Choroid plexus epithelial cell (primary cell): ENCODE measurements around the gene CDHR3.

Source experiments
- DNase-seq: peaks from one replicate; pipeline ENCODE4 v3.0.0-alpha.2; 2010; ENCODE audit warnings: low read depth
- H3K4me3 ChIP-seq: 2 replicates; pipeline ENCODE4 v1.5.1; 2011; ENCODE audit warnings: low read depth, mild to moderate bottlenecking, control low read depth, low read length, moderate library complexity
- TF ChIP-seq, protein P1 (sequence below): conservative IDR thresholded peaks from 2 replicates; pipeline ENCODE4 v1.5.1; 2011; ENCODE audit warnings: low read depth, mild to moderate bottlenecking, control low read depth, inconsistent platforms, low read length, moderate library complexity

CDHR3 gene

DNA sequence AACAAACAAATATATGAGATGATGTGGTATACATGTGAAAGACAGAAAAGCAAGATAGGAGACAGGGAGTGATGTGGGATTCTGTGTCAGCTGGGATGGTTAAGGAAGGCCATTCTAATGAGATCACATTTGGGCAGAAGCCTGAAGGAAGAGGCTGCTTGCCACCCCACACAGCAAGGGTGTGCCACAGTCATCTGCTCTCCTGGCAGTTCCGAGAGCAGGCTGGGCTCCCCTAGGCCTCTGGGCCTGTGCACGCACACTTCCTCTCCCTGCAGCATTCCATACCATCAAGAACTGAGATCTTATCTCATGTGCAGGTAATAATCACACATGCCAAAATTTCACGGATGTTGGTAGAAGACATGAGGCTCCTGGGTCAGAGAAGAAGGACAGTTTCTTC, 105.9 kb downstream of the CDHR3 start:
- TF ChIP-seq, protein P1, sequence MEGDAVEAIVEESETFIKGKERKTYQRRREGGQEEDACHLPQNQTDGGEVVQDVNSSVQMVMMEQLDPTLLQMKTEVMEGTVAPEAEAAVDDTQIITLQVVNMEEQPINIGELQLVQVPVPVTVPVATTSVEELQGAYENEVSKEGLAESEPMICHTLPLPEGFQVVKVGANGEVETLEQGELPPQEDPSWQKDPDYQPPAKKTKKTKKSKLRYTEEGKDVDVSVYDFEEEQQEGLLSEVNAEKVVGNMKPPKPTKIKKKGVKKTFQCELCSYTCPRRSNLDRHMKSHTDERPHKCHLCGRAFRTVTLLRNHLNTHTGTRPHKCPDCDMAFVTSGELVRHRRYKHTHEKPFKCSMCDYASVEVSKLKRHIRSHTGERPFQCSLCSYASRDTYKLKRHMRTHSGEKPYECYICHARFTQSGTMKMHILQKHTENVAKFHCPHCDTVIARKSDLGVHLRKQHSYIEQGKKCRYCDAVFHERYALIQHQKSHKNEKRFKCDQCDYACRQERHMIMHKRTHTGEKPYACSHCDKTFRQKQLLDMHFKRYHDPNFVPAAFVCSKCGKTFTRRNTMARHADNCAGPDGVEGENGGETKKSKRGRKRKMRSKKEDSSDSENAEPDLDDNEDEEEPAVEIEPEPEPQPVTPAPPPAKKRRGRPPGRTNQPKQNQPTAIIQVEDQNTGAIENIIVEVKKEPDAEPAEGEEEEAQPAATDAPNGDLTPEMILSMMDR: no peak
- no peak for DNase-seq
- H3K4me3 ChIP-seq: no peak overlapping the region

DNA sequence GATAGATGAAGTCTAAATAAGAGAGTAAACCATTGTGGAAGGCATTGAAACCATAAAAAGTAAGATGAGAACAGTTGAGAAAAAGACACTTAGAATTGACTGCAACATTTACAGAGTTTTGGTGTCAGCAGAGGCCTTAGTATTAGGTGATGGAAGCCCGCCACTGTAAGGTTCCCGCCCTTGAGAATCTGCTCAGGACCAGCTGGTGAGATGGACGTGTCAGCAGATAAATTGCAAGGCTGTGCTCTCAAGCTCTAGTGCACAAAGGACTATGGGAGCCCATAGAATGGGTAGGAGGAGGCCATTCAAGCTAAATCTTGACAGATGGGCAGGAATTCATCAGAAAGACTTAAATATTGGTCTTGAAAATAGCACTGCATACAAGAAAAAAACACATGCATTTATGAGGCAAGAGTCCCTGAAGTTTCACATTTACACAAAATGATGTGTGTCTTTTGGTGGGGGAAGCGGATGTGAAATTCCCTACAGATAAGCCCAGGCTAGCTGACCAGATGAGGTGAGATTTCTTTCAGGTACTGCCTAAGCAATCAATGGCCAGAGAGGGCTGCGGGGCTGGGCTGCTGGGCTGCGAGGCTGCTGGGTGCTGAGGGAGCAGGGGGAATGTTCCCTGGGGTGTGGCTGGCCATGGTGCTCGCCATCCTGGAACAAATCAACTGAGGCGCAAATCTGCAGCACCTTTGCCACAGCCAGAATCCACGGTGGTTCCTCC, 106.6 kb downstream of the CDHR3 start:
- no peak for DNase-seq
- TF ChIP-seq, protein P1: no peak
- H3K4me3 ChIP-seq: no peak overlapping the region

DNA sequence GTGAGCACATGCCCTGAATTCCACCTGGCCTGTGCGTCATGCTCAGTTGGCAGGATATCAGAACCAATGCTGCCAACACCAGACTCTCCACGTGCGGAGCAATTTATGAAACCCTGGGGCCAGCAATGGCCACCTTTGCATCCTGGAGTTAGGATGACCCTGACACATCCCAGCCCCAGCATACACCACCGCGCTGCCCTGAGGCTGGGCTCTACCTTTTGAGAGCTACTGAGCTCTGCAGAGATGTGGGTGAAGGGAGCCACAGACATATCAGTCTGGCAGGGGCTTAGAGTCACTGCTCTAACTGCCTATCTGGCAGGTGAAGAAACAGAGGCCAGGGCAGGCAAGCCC, 107.1 kb downstream of the CDHR3 start:
- no peak overlapping the region for H3K4me3 ChIP-seq
- no peak for DNase-seq
- TF ChIP-seq, protein P1: no peak

DNA sequence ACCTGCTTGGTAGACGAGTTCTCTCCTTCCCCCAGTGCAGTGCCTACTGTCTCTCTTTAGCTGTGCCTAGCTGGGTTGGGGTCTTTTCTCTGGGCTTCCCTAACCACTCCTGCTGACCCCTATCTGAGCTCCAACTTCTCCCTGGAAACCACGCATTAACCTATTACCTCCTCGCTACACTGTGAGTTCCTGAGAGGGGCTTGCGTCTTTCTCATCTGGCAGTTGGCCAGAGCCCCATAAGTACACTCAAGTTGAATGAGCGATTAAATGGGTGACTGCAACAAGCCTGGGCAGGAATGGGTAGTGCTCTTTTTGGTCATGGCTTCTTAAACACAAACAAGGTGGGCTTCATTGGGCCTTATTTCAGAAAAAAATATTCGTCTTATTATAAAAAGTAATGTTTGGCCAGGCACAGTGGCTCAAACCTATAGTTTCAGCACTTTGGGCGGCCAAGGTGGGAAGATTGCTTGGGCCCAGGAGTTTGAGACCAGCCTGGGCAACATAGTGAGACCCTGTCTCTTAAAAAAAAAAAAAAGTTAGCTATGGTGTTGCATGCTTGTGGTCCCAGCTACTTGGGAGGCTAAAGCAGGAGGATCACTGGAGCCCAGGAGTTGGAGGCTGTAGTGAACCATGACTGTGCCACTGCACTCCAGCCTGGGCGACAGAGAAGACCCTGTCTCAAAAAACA, 107.6 kb downstream of the CDHR3 start:
- DNase-seq: no peak
- no peak overlapping the region for H3K4me3 ChIP-seq
- TF ChIP-seq, protein P1: no peak

DNA sequence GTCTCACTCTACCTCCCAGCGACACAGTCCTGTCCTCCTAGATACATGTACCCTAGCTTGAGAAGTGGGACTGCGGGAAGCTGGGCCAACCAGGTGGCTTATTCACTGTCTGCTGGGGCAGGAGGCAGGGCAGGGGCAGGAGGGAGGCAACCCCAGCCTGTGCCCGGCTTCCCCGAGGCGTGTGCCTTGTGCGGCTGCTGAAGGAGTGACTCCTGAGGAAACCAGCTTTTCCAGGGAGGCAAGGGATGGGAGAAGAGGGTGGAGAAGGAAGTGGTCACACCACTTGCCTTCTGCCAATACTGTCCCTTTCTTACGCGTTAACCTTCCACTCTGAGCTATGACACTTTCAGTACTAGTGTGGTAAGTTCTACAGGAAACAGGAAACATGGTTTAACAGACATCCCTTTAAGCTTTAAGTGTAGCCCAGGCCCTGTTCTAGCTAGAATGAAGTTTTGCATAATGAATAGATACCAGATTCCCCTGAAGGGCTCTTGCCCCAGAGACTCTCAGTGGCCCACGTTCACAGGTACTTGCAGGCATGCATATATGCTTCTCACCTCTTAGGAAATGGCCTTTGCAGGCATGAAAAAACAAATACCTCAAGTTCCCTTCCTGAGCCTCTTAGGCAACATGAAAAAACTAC, 108.4 kb downstream of the CDHR3 start:
- TF ChIP-seq, protein P1: no peak
- no peak for DNase-seq

DNA sequence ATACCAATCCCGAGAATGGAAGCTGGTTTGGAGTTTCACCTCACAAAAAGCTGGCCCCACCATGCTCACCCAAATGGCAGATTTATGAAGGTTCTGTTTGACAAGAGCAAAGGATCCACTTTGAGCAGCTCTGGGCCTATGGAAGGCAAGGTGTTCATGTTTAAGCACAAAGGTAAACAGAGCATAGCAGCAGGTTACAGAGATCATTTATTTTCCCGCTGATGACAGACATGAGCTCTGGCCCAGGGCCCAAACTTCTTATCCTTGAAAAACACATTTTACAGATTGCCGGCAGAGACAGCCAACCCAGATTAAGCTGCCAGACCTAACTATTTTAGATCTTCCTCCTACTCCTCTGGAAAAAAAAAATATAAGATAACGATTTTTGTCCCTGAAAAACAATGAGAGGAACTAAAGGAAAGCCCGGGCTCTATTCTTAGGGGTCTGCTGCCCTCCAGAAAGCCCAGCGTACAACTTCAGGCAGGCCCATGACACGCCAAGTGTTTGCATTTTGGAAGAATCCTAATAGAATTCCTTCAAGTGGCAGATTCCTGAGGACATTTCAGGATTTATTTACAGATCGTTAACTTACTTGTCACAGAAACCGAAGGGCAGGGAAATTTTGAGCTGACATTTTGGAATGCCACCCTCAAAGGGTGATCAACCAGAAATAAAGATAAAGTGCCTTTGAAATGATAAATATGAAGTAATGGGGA, 109.1 kb downstream of the CDHR3 start:
- TF ChIP-seq, protein P1: no peak
- DNase-seq: peak; percentile 30
- no peak overlapping the region for H3K4me3 ChIP-seq

More for the DNA sequence above, 108.4 kb downstream of the CDHR3 start:
- H3K4me3 ChIP-seq: no peak overlapping the region
